GM23248 (cell line): ENCODE results near the gene PDE8A.

ENCODE experiments used
- EZH2 ChIP-seq: fragments of 200-600 bp; sonication (generic); IDR thresholded peaks from 2 replicates; pipeline ENCODE4 v1.6.1; 2018; ENCODE audit warnings: antibody characterized with exemption, mild to moderate bottlenecking; ENCODE audit not compliant: insufficient read depth, poor library complexity, severe bottlenecking
- EZH2phosphoT487 ChIP-seq: fragments of 200-600 bp; sonication (generic); IDR thresholded peaks from 2 replicates; pipeline ENCODE4 v1.6.1; 2018; ENCODE audit warnings: antibody characterized with exemption, moderate library complexity, mild to moderate bottlenecking, low read depth; ENCODE audit not compliant: insufficient read depth

GRCh38 chr15:85059734-85060133 lies 78.1 kb downstream of the PDE8A start:
- TF ChIP-seq EZH2phosphoT487 (no peak), EZH2 (no peak)
